ENCODE results near the gene FAAP100. TPM values are rescaled to one million over a fixed set of nuclear protein-coding genes. Genes with fewer than 3 reads are reported as not detected.

FAAP100 gene
- total and polyA plus RNA-seq, 3 donors from 2014 or later, result 17.6 to 45.8 (median 42.6) TPM

DNA sequence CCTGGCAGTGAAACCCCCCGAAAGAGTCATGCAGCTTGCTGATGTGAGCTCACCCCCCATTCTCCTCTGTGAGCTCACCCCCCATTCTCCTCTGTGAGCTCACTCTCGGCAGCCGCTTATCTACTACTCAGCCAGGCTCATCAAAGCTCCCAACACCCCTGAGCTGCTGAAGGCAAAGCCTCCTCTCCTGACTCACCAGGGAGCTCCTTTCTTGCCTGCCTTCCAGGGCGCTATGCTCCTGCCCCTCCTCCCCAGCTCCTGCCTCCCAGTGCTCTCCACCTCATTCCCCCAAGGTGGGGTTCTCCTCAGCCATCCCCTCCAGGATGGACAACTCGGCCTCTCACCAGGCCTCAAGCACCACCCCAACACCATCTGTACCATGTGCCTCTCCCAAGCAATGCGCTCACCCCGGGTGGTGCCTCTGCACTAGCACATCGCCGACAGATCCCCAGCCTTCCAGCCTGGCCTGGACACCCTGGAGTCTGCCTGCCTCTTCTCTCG, 27.7 kb upstream of the FAAP100 start:
- H3K9me3 ChIP-seq, result no peaks in the 10 kb centered on the region
- no peaks in the 10 kb centered on the region for H3K27me3 ChIP-seq
- intact Hi-C loops (cut with DNase I; ENCODE audit: low total_unique reads), result no loop called here
- no peak overlapping the region for H3K27ac ChIP-seq
- H3K4me1 ChIP-seq, result no peaks in the 10 kb centered on the region
- WGBS, 2 donors, result 92 to 98% methylated on average over 10 of the region's 10 CpGs
- DNase-seq, result no peak
- H3K4me3 ChIP-seq, result no peak overlapping the region
- TF ChIP-seq POLR2A (IDR thresholded peaks at IDR 0.05), result no peak
- TF ChIP-seq, protein P1, sequence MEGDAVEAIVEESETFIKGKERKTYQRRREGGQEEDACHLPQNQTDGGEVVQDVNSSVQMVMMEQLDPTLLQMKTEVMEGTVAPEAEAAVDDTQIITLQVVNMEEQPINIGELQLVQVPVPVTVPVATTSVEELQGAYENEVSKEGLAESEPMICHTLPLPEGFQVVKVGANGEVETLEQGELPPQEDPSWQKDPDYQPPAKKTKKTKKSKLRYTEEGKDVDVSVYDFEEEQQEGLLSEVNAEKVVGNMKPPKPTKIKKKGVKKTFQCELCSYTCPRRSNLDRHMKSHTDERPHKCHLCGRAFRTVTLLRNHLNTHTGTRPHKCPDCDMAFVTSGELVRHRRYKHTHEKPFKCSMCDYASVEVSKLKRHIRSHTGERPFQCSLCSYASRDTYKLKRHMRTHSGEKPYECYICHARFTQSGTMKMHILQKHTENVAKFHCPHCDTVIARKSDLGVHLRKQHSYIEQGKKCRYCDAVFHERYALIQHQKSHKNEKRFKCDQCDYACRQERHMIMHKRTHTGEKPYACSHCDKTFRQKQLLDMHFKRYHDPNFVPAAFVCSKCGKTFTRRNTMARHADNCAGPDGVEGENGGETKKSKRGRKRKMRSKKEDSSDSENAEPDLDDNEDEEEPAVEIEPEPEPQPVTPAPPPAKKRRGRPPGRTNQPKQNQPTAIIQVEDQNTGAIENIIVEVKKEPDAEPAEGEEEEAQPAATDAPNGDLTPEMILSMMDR (IDR thresholded peaks at IDR 0.05), result no peak
- H3K36me3 ChIP-seq (ENCODE audit: low read depth, missing control alignments), result no peaks in the 10 kb centered on the region

DNA sequence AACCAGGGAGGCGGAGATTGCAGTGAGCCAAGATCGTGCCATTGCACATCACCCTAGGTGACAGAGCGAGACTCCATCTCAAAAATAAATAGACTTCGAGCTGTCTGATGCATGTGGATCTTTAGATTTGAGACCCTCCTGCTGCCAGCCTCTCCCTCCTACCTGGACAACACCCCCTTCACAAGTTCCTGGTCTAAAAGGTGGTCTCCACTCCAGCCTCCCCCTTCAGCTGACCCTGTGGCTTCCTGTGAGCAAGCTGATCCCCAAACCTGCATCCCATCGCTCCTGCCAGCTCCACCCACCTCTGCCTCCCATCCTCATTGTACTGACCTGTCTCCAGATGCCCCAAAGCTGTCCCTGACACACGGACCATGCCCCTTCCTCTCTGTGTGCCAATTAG, 27.1 kb upstream of the FAAP100 start:
- DNase-seq, result no peak
- Histone ChIP-seq H3K4me3 (no peak overlapping the region), H3K27ac (no peak overlapping the region), H3K27me3 (no peaks in the 10 kb centered on the region), H3K36me3 (ENCODE audit: low read depth, missing control alignments) (no peaks in the 10 kb centered on the region), H3K9me3 (no peaks in the 10 kb centered on the region), H3K4me1 (no peaks in the 10 kb centered on the region)
- WGBS, 2 donors, result 94 to 97% methylated on average over 6 of the region's 6 CpGs
- TF ChIP-seq, protein P1 (IDR thresholded peaks at IDR 0.05), result no peak
- TF ChIP-seq POLR2A (IDR thresholded peaks at IDR 0.05), result no peak
- intact Hi-C loops (cut with DNase I; ENCODE audit: low total_unique reads), result no loop called here

DNA sequence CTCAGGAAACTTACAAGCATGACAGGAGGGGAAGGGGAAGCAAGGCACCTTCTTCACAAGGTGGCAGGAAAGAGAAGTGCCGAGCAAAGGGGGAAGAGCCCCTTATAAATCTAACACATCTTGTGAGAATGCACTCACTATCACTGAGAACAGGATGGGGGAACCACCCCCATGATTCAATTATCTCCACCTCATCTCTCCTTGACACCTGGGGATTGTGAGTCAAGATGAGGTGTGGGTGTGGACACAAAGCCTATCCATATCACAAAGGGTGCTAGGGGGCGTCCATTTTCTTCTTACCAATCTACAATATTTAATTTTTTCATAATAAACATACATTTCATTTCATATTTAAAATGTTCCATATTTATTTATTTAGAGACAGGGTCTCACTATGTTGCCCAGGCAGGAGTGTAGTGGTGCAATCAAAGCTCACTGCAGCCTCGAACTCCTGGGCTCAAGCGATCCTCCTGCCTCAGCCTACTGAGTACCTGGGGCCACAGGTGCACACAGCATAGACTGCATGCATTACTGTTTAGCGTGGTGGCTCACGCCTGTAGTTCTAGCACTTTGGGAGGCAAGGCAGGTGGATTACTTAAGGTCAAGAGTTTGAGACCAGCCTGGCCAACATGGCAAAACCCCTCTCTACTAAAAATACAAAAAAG, 26.5 kb upstream of the FAAP100 start:
- H3K27me3 ChIP-seq, result no peaks in the 10 kb centered on the region
- intact Hi-C loops (cut with DNase I; ENCODE audit: low total_unique reads), result no loop called here
- no peaks in the 10 kb centered on the region for H3K4me1 ChIP-seq
- H3K27ac ChIP-seq, result no peak overlapping the region
- 92 to 94% methylated on average over 6 of the region's 6 CpGs for WGBS, 2 donors
- no peak for TF ChIP-seq POLR2A (IDR thresholded peaks at IDR 0.05)
- TF ChIP-seq, protein P1 (IDR thresholded peaks at IDR 0.05), result no peak
- H3K4me3 ChIP-seq, result no peak overlapping the region
- no peak for DNase-seq
- H3K36me3 ChIP-seq (ENCODE audit: low read depth, missing control alignments), result no peaks in the 10 kb centered on the region
- H3K9me3 ChIP-seq, result no peaks in the 10 kb centered on the region

DNA sequence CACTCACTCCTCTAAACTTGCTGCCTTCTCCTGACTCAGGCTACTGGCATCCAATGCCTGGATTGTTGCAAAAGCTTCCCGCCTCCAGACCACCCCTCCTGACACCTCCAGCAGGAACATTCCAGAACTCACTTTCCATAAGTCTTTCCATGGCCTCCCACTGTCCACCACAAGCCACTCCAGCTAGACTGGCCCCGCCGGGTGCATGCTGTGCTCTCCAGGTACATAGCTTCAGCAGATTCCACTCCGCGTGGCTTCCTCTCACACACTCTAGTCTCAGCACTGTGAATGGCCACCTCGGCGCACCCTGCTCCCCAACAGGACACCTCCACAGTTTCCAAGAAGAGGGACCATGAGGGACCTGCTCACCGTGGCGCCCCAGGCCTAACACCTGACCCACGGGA, 25.9 kb upstream of the FAAP100 start:
- no peak for DNase-seq
- H3K36me3 ChIP-seq (ENCODE audit: low read depth, missing control alignments), result no peaks in the 10 kb centered on the region
- H3K4me1 ChIP-seq, result no peaks in the 10 kb centered on the region
- no peak overlapping the region for H3K27ac ChIP-seq
- 95 to 100% methylated on average over 10 of the region's 10 CpGs for WGBS, 2 donors
- intact Hi-C loops (cut with DNase I; ENCODE audit: low total_unique reads), result no loop called here
- H3K9me3 ChIP-seq, result no peaks in the 10 kb centered on the region
- H3K27me3 ChIP-seq, result no peaks in the 10 kb centered on the region
- no peak overlapping the region for H3K4me3 ChIP-seq
- no peak for TF ChIP-seq POLR2A (IDR thresholded peaks at IDR 0.05)

DNA sequence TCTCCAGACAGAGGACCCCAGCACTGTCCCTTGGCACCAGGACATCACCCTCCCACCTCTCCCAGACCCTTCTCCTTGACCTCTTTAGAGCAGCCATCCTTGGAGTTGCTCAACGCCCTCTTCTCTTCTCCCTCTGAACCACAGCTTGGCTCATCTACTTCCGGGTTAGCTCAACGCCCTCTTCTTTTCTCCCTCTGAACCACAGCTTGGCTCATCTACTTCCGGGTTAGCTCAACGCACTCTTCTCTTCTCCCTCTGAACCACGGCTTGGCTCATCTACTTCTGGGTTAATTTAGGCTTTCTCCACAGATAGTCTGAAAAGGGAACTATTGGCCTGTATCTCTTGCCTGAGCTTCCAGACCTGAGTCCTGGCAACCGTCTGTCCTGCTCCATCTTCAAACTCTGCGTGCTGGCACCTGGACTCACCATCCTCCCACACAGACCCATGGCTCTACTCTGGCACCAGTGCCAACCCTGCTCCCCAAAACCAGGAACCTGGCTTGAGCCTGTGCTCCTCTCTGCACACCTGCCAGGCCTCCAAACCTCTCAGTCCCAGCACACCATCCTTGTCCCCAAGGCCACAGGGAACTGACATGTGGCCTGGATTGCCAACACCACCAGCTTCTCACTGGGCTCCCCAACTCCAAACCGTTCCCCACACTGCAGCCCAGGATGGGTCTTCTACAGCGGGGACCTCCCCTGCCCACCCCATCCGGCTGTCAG, 25.3 kb upstream of the FAAP100 start:
- no peaks in the 10 kb centered on the region for H3K36me3 ChIP-seq (ENCODE audit: low read depth, missing control alignments)
- H3K27me3 ChIP-seq, result no peaks in the 10 kb centered on the region
- 65 to 70% methylated on average over 11 of the region's 11 CpGs for WGBS, 2 donors
- no peaks in the 10 kb centered on the region for H3K9me3 ChIP-seq
- DNase-seq, result no peak
- H3K4me1 ChIP-seq, result no peaks in the 10 kb centered on the region
- TF ChIP-seq, protein P1 (IDR thresholded peaks at IDR 0.05), result no peak
- no peak for TF ChIP-seq POLR2A (IDR thresholded peaks at IDR 0.05)
- intact Hi-C loops (cut with DNase I; ENCODE audit: low total_unique reads), result no loop called here
- no peak overlapping the region for H3K4me3 ChIP-seq
- H3K27ac ChIP-seq, result no peak overlapping the region
